Measurements from ENCODE around the gene ANKRD12.
A peak's percentile ranks its signal among the peaks of the same experiment; 100 is the strongest.
"Not testable (repeated sequence)": the region's sequence is repeated elsewhere in the genome, so short reads cannot be mapped to it uniquely, and the experiment has no call there.

Gene ANKRD12

GRCh38 chr18:9234528-9234927 is 97.9 kb downstream of the ANKRD12 start:
- no peak for DNase-seq

GRCh38 chr18:9237981-9238380 is 101.4 kb downstream of the ANKRD12 start:
- DNase-seq = no peak

- DNase-seq = no peak
Observed at GRCh38 chr18:9239720-9240119, 103.1 kb downstream of the ANKRD12 start.

- no peak for DNase-seq
Observed at GRCh38 chr18:9240270-9240669, 103.7 kb downstream of the ANKRD12 start.

GRCh38 chr18:9243029-9243428 is 106.4 kb downstream of the ANKRD12 start:
- no peak for DNase-seq

GRCh38 chr18:9244376-9244775 is 107.8 kb downstream of the ANKRD12 start:
- DNase-seq = no peak

GRCh38 chr18:9248661-9249060 is 112.1 kb downstream of the ANKRD12 start:
- no peak for DNase-seq

GRCh38 chr18:9249254-9249653 is 112.7 kb downstream of the ANKRD12 start:
- DNase-seq = no peak

GRCh38 chr18:9259173-9259572 is 122.6 kb downstream of the ANKRD12 start:
- no peak for DNase-seq

GRCh38 chr18:9260388-9261380 is 124.1 kb downstream of the ANKRD12 start:
- DNase-seq = no peak

GRCh38 chr18:9263264-9263663 is 126.7 kb downstream of the ANKRD12 start:
- DNase-seq = no peak

- not testable (repeated sequence) for DNase-seq
Observed at GRCh38 chr18:9264797-9265196, 128.2 kb downstream of the ANKRD12 start.

GRCh38 chr18:9273221-9273620 is 136.6 kb downstream of the ANKRD12 start:
- no peak for DNase-seq

GRCh38 chr18:9275890-9276289 is 139.3 kb downstream of the ANKRD12 start:
- DNase-seq = no peak

GRCh38 chr18:9278028-9278427 is 141.4 kb downstream of the ANKRD12 start:
- DNase-seq = no peak

GRCh38 chr18:9280849-9281248 is 144.3 kb downstream of the ANKRD12 start:
- DNase-seq = no peak

- DNase-seq = no peak
Observed at GRCh38 chr18:9281780-9282179, 145.2 kb downstream of the ANKRD12 start.

- DNase-seq = no peak
Observed at GRCh38 chr18:9283791-9284190, 147.2 kb downstream of the ANKRD12 start.

GRCh38 chr18:9285604-9286003 is 149.0 kb downstream of the ANKRD12 start:
- no peak for DNase-seq

- DNase-seq = peak; percentile 50
Observed at GRCh38 chr18:9287036-9287435, 150.5 kb downstream of the ANKRD12 start.

GRCh38 chr18:9289698-9290097 is 153.1 kb downstream of the ANKRD12 start:
- DNase-seq = no peak

GRCh38 chr18:9290156-9290555 is 153.6 kb downstream of the ANKRD12 start:
- no peak for DNase-seq

GRCh38 chr18:9292047-9292446 is 155.5 kb downstream of the ANKRD12 start:
- no peak for DNase-seq

GRCh38 chr18:9293948-9294347 is 157.4 kb downstream of the ANKRD12 start:
- no peak for DNase-seq

Data from NCI-H345 (cell line).